ENCODE data around the gene APOO. TPM values are rescaled to one million over a fixed set of nuclear protein-coding genes. Genes with fewer than 3 reads are reported as not detected.
"Not testable (repeated sequence)": the region's sequence is repeated elsewhere in the genome, so short reads cannot be mapped to it uniquely, and the experiment has no call there.

Gene APOO
- total RNA-seq, 2 experiments from 2014 or later, result 27.1 to 27.5 TPM

DNA sequence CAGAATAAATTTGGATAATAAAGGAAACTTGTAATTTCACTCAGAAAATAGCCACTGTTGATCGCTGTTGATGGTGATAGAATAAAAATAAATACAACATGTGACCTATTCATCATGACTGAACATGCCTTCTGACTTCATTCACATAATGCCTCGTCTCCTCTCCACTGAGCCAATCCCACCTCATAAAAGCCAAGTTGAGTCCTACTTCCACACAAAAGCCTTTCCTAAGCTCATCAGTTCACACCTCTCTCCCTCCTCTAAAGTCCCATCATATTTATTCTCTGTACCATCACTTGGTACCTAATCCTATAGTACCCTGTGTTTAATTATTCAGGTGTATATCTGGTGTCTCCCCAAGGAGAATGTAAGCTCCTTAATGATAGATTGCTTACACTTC lies 37.7 kb downstream of the APOO start:
- no peak for DNase-seq
- Mint-ChIP-seq H3K27ac (no peak overlapping the region), H3K9me3 (ENCODE audit: low read depth) (no peaks in the 10 kb centered on the region), H3K4me3 (no peak overlapping the region), H3K27me3 (no peaks in the 10 kb centered on the region), H3K36me3 (peaks cover 4% of the 10 kb centered on the region), H3K4me1 (no peaks in the 10 kb centered on the region)
- CTCF ChIA-PET, result no interaction called here
- no peak for ATAC-seq

DNA sequence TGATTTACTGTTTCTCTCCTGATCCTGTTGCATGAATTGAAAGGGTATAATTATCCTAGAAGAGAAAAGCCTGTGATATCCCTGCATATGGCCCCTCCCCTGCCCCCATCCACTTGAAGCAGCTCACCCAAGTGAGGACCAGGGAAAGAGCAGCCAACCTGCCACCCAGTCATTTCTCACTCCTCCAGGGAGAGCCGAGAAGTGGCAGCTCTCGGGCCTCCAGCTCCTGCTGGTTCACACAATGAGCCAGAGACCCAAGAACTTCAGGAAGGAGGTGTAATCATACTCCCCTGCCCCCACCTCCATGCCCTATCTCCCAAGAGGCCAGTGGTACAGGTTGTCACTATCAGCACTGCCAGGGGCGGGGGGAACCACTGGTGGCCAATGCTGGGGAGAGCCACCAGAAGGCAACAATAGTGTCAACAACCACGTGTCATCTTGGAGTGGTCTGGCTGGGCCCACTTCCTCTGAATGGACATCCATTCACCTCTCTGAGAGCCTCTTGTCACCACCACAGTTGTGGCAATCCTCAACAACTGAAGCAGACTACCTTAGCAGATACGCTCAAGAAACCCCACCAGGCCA lies 42.9 kb downstream of the APOO start:
- DNase-seq (no peak), ATAC-seq (no peak)
- Mint-ChIP-seq H3K9me3 (ENCODE audit: low read depth) (no peaks in the 10 kb centered on the region), H3K27ac (no peak overlapping the region), H3K4me3 (no peak overlapping the region), H3K27me3 (no peaks in the 10 kb centered on the region), H3K36me3 (peaks cover 7% of the 10 kb centered on the region), H3K4me1 (peaks cover 7% of the 10 kb centered on the region)
- CTCF ChIA-PET, result no interaction called here

DNA sequence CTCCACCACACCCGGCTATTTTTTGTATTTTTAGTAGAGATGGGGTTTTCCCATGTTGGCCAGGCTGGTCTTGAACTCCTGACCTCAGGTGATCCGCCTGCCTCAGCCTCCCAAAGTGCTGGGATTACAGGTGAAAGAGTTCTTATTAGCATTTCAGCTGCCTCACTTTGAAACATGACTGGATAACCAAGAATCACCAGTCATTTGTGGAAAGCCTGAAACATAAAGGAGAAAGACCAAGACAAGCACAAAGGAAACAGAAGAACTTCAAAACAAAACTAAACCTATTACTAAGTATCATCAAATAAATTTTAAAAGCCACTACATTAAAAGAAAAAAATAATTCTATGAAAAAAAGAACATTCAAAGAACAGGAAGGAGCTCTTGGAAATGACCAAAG lies 45.8 kb downstream of the APOO start:
- DNase-seq; H3K36me3 Mint-ChIP-seq; H3K4me1 Mint-ChIP-seq; H3K4me3 Mint-ChIP-seq; ATAC-seq; H3K27me3 Mint-ChIP-seq; H3K27ac Mint-ChIP-seq; H3K9me3 Mint-ChIP-seq (ENCODE audit: low read depth): not testable (repeated sequence)
- CTCF ChIA-PET, result interaction anchor here (0.8 to 1.3 kb wide), 2 partner anchors 40 to 79 kb away, joined by 3 to 4 read pairs; partner anchors contain the start of gene SAT1

DNA sequence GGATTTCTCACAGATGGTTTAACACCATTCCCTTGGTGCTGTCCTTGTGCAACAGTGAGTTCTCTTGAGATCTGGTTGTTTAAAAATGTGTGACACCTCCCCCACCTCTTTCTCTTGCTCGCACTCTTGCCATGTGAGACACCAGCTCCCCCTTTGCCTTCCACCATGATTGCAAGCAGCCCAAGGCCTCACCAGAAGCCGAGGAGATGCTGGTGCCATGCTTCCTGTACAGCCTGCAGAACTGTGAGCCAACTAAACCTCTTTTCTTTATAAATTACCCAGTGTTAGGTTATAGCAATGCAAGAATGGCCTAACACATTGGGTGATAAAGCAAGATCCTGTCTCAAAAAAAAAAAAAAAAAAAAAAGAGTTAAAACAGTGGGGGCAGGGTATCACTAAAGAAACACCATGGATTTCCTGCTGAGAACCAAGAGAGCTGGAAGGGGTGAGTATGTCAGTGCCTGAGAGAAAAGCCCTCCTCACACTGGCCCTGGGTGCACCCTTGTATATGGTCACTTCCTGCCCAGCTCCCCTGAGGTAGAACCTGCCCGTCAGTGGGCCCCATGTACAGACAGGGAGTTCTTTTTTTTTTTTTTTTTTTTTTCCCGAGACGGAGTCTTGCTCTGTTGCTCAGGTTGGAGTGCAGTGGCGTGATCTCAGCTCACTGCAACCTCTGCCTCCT lies 46.4 kb downstream of the APOO start:
- no peak overlapping the region for H3K27ac Mint-ChIP-seq
- CTCF ChIA-PET, result interaction anchor here (0.8 to 1.3 kb wide), 2 partner anchors 40 to 78 kb away, joined by 3 to 4 read pairs; partner anchors contain the start of gene SAT1
- DNase-seq (peak; percentile 42), ATAC-seq (peak; percentile 67)
- H3K36me3 Mint-ChIP-seq, result peaks cover 7% of the 10 kb centered on the region
- H3K27me3 Mint-ChIP-seq, result no peaks in the 10 kb centered on the region
- no peak overlapping the region for H3K4me3 Mint-ChIP-seq
- H3K4me1 Mint-ChIP-seq, result peaks cover 7% of the 10 kb centered on the region
- no peaks in the 10 kb centered on the region for H3K9me3 Mint-ChIP-seq (ENCODE audit: low read depth)

DNA sequence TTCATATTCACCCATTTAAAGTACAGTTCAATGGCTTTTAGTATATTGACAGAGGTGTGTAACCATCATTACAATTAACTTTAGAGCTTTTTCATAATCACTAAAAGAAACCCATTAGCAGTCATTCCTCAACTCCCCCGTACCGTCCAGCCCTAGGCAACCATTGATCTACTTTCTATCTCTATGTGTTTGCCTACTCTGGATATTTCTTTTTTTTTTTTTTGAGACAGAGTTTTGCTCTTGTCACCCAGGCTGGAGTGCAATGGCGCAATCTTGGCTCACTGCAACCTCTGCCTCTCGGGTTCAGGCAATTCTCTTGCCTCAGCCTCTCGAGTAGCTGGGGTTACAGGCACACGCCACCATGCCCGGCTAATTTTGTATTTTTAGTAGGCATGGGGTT lies 48.5 kb downstream of the APOO start:
- H3K27ac Mint-ChIP-seq; CTCF ChIA-PET; H3K9me3 Mint-ChIP-seq (ENCODE audit: low read depth); H3K27me3 Mint-ChIP-seq; H3K36me3 Mint-ChIP-seq; H3K4me1 Mint-ChIP-seq; H3K4me3 Mint-ChIP-seq; DNase-seq; ATAC-seq: not testable (repeated sequence)

DNA sequence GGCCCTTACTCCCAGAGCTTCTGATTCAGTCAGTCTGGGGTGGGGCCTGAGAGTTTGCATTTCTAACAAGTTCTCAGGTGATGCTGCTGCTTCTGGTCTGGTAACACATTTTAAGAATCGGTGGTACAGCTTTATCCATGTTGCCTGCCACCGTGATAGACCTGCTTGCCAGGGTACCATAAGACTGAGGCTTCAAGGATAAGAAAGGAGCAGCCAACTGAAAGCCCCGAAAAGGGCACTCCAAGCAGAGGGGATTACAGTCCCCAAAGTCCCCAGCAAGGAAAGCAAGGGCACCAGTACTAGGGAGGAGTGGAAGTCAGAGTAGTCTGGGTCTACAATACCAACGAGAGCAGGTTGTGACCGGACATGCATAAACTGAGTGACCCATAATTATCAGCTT lies 49.8 kb downstream of the APOO start:
- CTCF ChIA-PET, result no interaction called here
- Mint-ChIP-seq H3K36me3 (peaks cover 3% of the 10 kb centered on the region), H3K4me1 (peaks cover 7% of the 10 kb centered on the region), H3K4me3 (no peak overlapping the region), H3K27ac (no peak overlapping the region), H3K9me3 (ENCODE audit: low read depth) (no peaks in the 10 kb centered on the region), H3K27me3 (no peaks in the 10 kb centered on the region)
- DNase-seq, result no peak
- no peak for ATAC-seq

DNA sequence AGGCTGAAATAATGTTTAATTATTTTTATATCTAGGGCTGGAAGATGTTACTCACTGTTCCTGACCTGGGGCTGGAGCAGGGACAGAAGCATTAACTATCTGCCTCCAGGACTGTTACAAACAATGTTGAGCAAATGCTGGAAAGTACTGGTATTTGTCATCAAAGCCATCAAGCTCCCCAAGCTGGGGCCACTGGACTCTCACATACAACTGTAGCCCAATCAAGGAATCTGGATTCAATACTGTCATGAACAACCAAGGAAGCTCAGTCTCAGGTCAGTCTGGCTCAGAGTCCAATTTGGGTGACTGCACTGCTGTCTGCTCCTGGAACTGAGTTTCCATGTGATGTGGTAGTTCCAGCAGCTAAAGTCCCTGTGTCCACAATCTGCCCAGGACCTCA lies 50.4 kb downstream of the APOO start:
- H3K27ac Mint-ChIP-seq, result no peak overlapping the region
- ATAC-seq (no peak), DNase-seq (no peak)
- H3K9me3 Mint-ChIP-seq (ENCODE audit: low read depth), result no peaks in the 10 kb centered on the region
- H3K27me3 Mint-ChIP-seq, result no peaks in the 10 kb centered on the region
- CTCF ChIA-PET, result no interaction called here
- no peak overlapping the region for H3K4me3 Mint-ChIP-seq
- peaks cover 7% of the 10 kb centered on the region for H3K4me1 Mint-ChIP-seq
- H3K36me3 Mint-ChIP-seq, result peaks cover 3% of the 10 kb centered on the region

DNA sequence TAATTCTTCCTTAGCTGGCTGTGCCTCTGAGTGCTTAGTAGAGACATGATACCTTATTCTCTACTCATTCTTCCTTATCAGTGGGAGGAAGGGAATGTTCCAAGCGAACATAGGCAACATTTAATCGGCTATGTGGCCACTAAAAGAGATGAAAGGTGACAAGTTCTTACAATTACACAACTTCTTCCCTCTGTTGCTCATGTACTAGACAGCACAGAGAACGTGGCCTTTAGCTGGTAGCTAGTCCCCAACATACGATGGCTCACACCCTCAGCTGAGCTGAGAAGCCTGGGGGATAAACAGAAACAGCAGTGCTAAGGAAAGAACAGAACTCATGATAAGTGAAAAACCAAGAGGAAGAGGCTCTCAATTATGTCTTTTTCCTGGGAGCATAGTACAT lies 52.2 kb downstream of the APOO start:
- H3K27ac Mint-ChIP-seq, result no peak overlapping the region
- H3K36me3 Mint-ChIP-seq, result no peaks in the 10 kb centered on the region
- DNase-seq (no peak), ATAC-seq (no peak)
- CTCF ChIA-PET, result no interaction called here
- no peaks in the 10 kb centered on the region for H3K4me1 Mint-ChIP-seq
- H3K27me3 Mint-ChIP-seq, result no peaks in the 10 kb centered on the region
- H3K4me3 Mint-ChIP-seq, result no peak overlapping the region
- no peaks in the 10 kb centered on the region for H3K9me3 Mint-ChIP-seq (ENCODE audit: low read depth)

DNA sequence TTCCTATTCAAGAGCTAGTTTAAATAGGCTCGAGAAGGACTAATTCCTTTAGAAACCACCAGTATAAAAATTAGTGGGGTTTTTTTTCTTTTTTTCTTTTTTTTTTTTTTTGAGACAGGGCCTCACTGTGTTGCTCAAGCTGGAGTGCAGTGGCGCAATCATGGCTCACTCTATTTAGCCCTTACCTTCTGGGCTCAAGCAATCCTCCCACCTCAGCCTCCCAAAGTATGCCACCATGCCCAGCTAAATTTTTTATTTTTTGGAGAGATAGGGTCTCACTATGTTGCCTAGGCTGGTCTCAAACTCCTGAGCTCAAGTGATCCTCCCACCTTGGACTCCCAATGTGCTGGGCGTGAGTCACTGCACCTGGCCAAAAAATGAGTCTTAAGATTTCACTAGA lies 52.8 kb downstream of the APOO start:
- no peaks in the 10 kb centered on the region for H3K9me3 Mint-ChIP-seq (ENCODE audit: low read depth)
- DNase-seq (no peak), ATAC-seq (no peak)
- no peaks in the 10 kb centered on the region for H3K4me1 Mint-ChIP-seq
- CTCF ChIA-PET, result no interaction called here
- no peaks in the 10 kb centered on the region for H3K36me3 Mint-ChIP-seq
- H3K27ac Mint-ChIP-seq, result no peak overlapping the region
- no peak overlapping the region for H3K4me3 Mint-ChIP-seq
- H3K27me3 Mint-ChIP-seq, result no peaks in the 10 kb centered on the region

DNA sequence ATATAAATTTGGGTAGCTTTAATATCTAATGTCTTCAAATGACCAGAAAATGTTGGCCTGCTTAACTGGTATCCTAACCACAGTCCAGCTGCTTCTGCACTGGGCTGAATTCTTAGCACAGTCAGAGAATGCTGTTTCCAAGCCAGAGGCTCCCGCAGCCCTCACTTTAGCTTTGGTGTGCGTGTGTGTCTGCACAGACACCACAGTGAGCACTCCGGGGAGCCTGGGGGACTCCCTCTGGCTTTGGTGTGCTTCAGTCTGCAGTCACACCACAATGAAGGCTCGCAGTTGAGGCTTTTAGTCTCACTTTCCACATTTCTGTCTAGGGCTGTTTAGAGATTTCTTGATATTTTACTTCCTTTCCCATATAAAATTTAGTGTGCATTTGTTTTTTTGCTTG lies 53.6 kb downstream of the APOO start:
- H3K27me3 Mint-ChIP-seq, result no peaks in the 10 kb centered on the region
- H3K4me3 Mint-ChIP-seq, result no peak overlapping the region
- H3K9me3 Mint-ChIP-seq (ENCODE audit: low read depth), result no peaks in the 10 kb centered on the region
- H3K36me3 Mint-ChIP-seq, result peaks cover 2% of the 10 kb centered on the region
- no peaks in the 10 kb centered on the region for H3K4me1 Mint-ChIP-seq
- CTCF ChIA-PET, result no interaction called here
- H3K27ac Mint-ChIP-seq, result no peak overlapping the region
- DNase-seq (no peak), ATAC-seq (no peak)

DNA sequence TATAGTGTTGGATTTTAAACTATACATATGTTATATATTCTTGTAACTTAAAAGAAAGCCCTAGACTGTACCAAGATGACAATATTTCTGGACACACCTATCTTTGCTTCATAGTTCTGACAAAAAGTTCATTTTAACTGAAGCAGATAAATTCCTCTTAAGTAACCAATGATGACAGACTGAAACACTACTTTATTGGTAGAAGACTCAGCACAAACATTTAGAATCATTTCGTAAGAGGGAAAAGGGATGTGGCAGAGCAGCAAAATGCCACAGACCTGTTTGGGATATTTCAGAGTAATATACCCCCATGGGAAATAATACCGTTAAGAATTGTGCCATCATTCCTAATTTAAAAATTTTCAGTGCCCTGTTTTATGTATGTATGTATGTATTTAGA lies 56.2 kb downstream of the APOO start:
- ATAC-seq, result no peak
- H3K36me3 Mint-ChIP-seq, result peaks cover 3% of the 10 kb centered on the region
- H3K27ac Mint-ChIP-seq, result no peak overlapping the region
- H3K9me3 Mint-ChIP-seq (ENCODE audit: low read depth), result no peaks in the 10 kb centered on the region
- H3K27me3 Mint-ChIP-seq, result no peaks in the 10 kb centered on the region
- DNase-seq, result no peak
- no peaks in the 10 kb centered on the region for H3K4me1 Mint-ChIP-seq
- CTCF ChIA-PET, result no interaction called here
- H3K4me3 Mint-ChIP-seq, result no peak overlapping the region

DNA sequence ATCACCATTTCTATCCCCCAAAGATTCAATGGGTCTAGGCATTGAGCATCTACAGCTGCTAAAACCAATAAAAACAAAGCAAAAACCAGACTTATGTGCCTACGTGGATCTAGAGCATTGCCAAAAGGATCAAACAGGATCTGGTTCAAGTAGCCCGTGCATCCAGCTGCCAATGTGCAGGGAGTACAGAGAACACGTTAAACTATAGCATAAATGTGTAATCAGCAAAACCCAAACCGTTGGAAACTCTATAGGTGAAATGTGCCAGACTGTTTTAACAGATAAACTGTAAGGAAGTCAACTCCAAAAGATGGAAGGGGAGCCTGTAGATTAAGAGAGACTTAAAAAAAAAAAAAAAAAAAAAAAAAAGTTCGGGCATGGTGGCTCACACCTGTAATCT lies 58.5 kb downstream of the APOO start:
- DNase-seq (no peak), ATAC-seq (no peak)
- CTCF ChIA-PET, result no interaction called here
- Mint-ChIP-seq H3K27ac (no peak overlapping the region), H3K4me1 (no peaks in the 10 kb centered on the region), H3K27me3 (no peaks in the 10 kb centered on the region), H3K4me3 (no peak overlapping the region), H3K36me3 (peaks cover 3% of the 10 kb centered on the region), H3K9me3 (ENCODE audit: low read depth) (no peaks in the 10 kb centered on the region)

DNA sequence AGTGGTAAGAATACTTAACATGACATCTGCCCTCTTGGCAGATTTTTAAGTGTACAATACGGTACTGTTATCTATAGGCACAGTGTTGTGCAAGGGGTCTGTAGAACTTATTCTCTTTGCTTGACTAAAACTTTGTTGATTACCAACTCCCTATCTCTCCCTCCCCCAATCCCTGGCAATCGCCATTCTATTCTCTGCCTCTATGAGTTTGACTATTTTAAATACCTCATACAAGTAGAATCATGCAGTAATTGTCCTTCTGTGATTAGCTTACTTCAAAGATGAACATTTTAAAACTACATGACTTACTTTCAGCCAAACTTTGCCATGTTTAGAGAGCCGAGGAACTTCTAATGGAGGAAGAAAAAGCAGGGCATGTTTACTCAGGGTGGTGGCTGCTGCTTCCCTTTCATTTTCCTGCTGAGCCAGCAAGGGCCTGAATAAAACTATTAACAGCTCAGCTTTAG lies 62.4 kb downstream of the APOO start:
- peaks cover 3% of the 10 kb centered on the region for H3K36me3 Mint-ChIP-seq
- H3K9me3 Mint-ChIP-seq (ENCODE audit: low read depth), result no peaks in the 10 kb centered on the region
- DNase-seq, result no peak
- no peak overlapping the region for H3K4me3 Mint-ChIP-seq
- no peak for ATAC-seq
- CTCF ChIA-PET, result no interaction called here
- no peak overlapping the region for H3K27ac Mint-ChIP-seq
- no peaks in the 10 kb centered on the region for H3K27me3 Mint-ChIP-seq
- H3K4me1 Mint-ChIP-seq, result no peaks in the 10 kb centered on the region

DNA sequence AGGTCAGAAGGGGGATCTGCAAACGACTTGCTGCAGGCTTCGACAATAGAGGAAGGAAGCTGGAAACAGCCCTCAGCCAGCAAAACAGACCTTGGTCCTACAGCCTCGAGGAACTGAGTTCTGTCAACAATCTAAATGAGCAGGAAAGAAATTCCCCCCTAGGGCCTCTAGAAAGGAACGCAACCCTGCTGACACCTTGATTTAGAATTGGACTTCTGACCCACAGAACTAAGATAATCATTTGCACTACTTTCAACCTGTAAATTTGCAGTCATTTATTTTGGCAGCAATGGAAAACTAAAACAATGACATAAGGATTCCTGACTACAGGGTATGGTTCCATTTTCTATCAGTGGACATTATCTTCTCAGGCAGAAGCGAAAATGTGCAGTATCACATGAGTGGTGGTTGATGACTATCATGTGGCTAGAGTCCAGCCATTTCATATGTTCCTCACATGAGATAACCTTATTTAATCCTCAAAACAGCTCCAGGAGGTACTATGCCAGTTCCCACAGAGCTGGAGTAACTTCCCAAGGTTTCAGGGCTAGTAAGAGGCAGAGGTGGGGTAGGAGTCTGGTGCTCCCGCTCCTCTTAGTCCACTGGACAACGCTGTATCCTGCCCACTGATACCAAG lies 63.1 kb downstream of the APOO start:
- Mint-ChIP-seq H3K27ac (no peak overlapping the region), H3K27me3 (no peaks in the 10 kb centered on the region), H3K36me3 (peaks cover 3% of the 10 kb centered on the region), H3K4me3 (no peak overlapping the region), H3K4me1 (no peaks in the 10 kb centered on the region), H3K9me3 (ENCODE audit: low read depth) (no peaks in the 10 kb centered on the region)
- CTCF ChIA-PET, result no interaction called here
- DNase-seq, result no peak
- ATAC-seq, result no peak
